NCI-H2107 treated with DMSO at 0.1 percent for 48 hours (cell line): ENCODE data around the gene LAMC2.
"Not testable (repeated sequence)": the region's sequence is repeated elsewhere in the genome, so short reads cannot be mapped to it uniquely, and the experiment has no call there.

Experiments
- DNase-seq: peaks from one replicate; lab custom pipeline; 2025; ENCODE audit not compliant: unreplicated experiment; lab: John Stamatoyannopoulos, UW

Gene LAMC2

GRCh38 chr1:183236158-183236725 is 50.2 kb downstream of the LAMC2 start:
- DNase-seq = no peak

GRCh38 chr1:183237046-183237445 is 51.0 kb downstream of the LAMC2 start:
- DNase-seq = no peak

GRCh38 chr1:183238071-183238470 is 52.0 kb downstream of the LAMC2 start:
- no peak for DNase-seq

GRCh38 chr1:183239220-183239742 is 53.2 kb downstream of the LAMC2 start:
- no peak for DNase-seq

GRCh38 chr1:183239793-183240525 is 53.9 kb downstream of the LAMC2 start:
- no peak for DNase-seq

GRCh38 chr1:183240526-183240825 is 54.4 kb downstream of the LAMC2 start:
- DNase-seq = no peak

GRCh38 chr1:183240853-183241252 is 54.8 kb downstream of the LAMC2 start:
- not testable (repeated sequence) for DNase-seq

GRCh38 chr1:183241471-183241870 is 55.4 kb downstream of the LAMC2 start:
- no peak for DNase-seq

- no peak for DNase-seq
Observed at GRCh38 chr1:183242556-183242955, 56.5 kb downstream of the LAMC2 start.

GRCh38 chr1:183243161-183244050 is 57.3 kb downstream of the LAMC2 start:
- no peak for DNase-seq

GRCh38 chr1:183244466-183244865 is 58.4 kb downstream of the LAMC2 start:
- DNase-seq = no peak

- DNase-seq = no peak
Observed at GRCh38 chr1:183245357-183245756, 59.3 kb downstream of the LAMC2 start.

GRCh38 chr1:183246436-183246835 is 60.4 kb downstream of the LAMC2 start:
- no peak for DNase-seq

GRCh38 chr1:183247066-183247465 is 61.0 kb downstream of the LAMC2 start:
- DNase-seq = no peak

- no peak for DNase-seq
Observed at GRCh38 chr1:183247484-183247883, 61.4 kb downstream of the LAMC2 start.

GRCh38 chr1:183247931-183248330 is 61.9 kb downstream of the LAMC2 start:
- DNase-seq = no peak

- DNase-seq = no peak
Observed at GRCh38 chr1:183248989-183249691, 63.1 kb downstream of the LAMC2 start.

- no peak for DNase-seq
Observed at GRCh38 chr1:183249941-183250452, 63.9 kb downstream of the LAMC2 start.

- no peak for DNase-seq
Observed at GRCh38 chr1:183251101-183251958, 65.3 kb downstream of the LAMC2 start.

GRCh38 chr1:183251959-183252450 is 65.9 kb downstream of the LAMC2 start:
- no peak for DNase-seq
